B cell (primary cell): Measurements from ENCODE around the gene RAB43. TPM values are rescaled to one million over a fixed set of nuclear protein-coding genes. Genes with fewer than 3 reads are reported as not detected.

Experiments used
- ATAC-seq: fragments of 200-7000 bp; cut with Tn5 transposase; one replicate; pipeline ENCODE4 v1.10.0; 2021; ENCODE audit warnings: low read depth, mild to moderate bottlenecking, moderate number of reproducible peaks, moderate library complexity
- CTCF ChIA-PET: fragments of 350-600 bp; sonication (Branson Sonifier 250); formaldehyde crosslinking; loops from one replicate; lab custom pipeline; 2021; ENCODE audit warnings: antibody characterized with exemption, inconsistent platforms; lab: Charles Lee
- POLR2A ChIA-PET: fragments of 350-600 bp; sonication (Branson Sonifier 250); formaldehyde crosslinking; loops from one replicate; lab custom pipeline; 2021; ENCODE audit warnings: antibody characterized with exemption; lab: Charles Lee
- DNase-seq: peaks from one replicate; pipeline ENCODE4 v3.0.0; 2013
- H2AFZ ChIP-seq: 2 replicates; pipeline ENCODE4 v1.6.1; 2012; ENCODE audit warnings: mild to moderate bottlenecking, low read depth, low read length; ENCODE audit not compliant: insufficient read depth, poor library complexity, severe bottlenecking
- H3K27ac ChIP-seq, 2 donors: 1 replicate in 1 of 2; 2 replicates in 1 of 2; pipeline ENCODE4 v1.5.1; 2012 to 2013; ENCODE audit warnings: low read length in 2 of 2, mild to moderate bottlenecking in 2 of 2, moderate library complexity in 1 of 2
- H3K27me3 ChIP-seq, 4 experiments: fragments of 200-600 bp in 1 of 4; sonication (generic) in 1 of 4; replicated peaks in 1 of 4; 1 replicate in 2 of 4; 2 replicates in 2 of 4; pipeline versions ENCODE4 v1.6.1 to v1.7.0; 2013 to 2016; ENCODE audit warnings: low read length in 3 of 4, mild to moderate bottlenecking in 2 of 4, mixed read lengths in 1 of 4, moderate library complexity in 1 of 4; ENCODE audit not compliant: insufficient read depth in 4 of 4, control insufficient read depth in 3 of 4; ENCODE audit errors: control extremely low read depth in 1 of 4
- H3K36me3 ChIP-seq, 2 experiments: replicated peaks in 1 of 2; 1 replicate in 1 of 2; 2 replicates in 1 of 2; pipeline versions ENCODE4 v1.6.1 to v1.7.1; 2013; ENCODE audit warnings: low read length in 1 of 2; ENCODE audit not compliant: insufficient read depth in 2 of 2, control insufficient read depth in 1 of 2; ENCODE audit errors: control extremely low read depth in 1 of 2, extremely low read depth in 1 of 2
- H3K4me1 ChIP-seq, 2 donors: fragments of 200-600 bp in 1 of 2; sonication (generic) in 1 of 2; 1 replicate in 1 of 2; 2 replicates in 1 of 2; pipeline versions ENCODE4 v1.5.1 to v1.6.1; 2013 to 2017; ENCODE audit warnings: low read length in 2 of 2; ENCODE audit not compliant: control insufficient read depth in 2 of 2, insufficient read depth in 2 of 2
- H3K4me2 ChIP-seq: replicated peaks from 2 replicates; pipeline ENCODE3; 2012; ENCODE audit warnings: mild to moderate bottlenecking, low read depth, low read length; ENCODE audit not compliant: poor library complexity, severe bottlenecking
- H3K4me3 ChIP-seq, 5 experiments: fragments of 200-600 bp in 1 of 5; sonication (generic) in 1 of 5; 1 replicate in 3 of 5; 2 replicates in 2 of 5; pipeline versions ENCODE4 v1.5.1 to v1.7.0; 2011 to 2016; ENCODE audit warnings: low read length in 4 of 5, mild to moderate bottlenecking in 4 of 5, low read depth in 2 of 5, control low read depth in 1 of 5, moderate library complexity in 1 of 5; ENCODE audit not compliant: insufficient read depth in 1 of 5; ENCODE audit errors: control extremely low read depth in 1 of 5, extremely low read depth in 1 of 5
- H3K79me2 ChIP-seq: fragments of 200-600 bp; sonication (generic); one replicate; pipeline ENCODE4 v1.6.0; 2016; ENCODE audit warnings: low read length; ENCODE audit not compliant: control insufficient read depth, insufficient read depth
- H3K9ac ChIP-seq: fragments of 200-600 bp; sonication (generic); 2 replicates; pipeline ENCODE4 v1.6.1; 2017; ENCODE audit warnings: mild to moderate bottlenecking, low read length, moderate library complexity
- H3K9me3 ChIP-seq, 3 donors: one replicate each; pipeline versions ENCODE4 v1.6.1 to v1.7.1; 2013; ENCODE audit warnings: low read length in 2 of 3; ENCODE audit not compliant: control insufficient read depth in 2 of 3, insufficient read depth in 1 of 3; ENCODE audit errors: control extremely low read depth in 1 of 3
- H4K20me1 ChIP-seq: 2 replicates; pipeline ENCODE4 v1.6.0; 2012; ENCODE audit warnings: mild to moderate bottlenecking, low read length; ENCODE audit not compliant: insufficient read depth, control insufficient read depth, poor library complexity, severe bottlenecking
- H3K27ac Mint-ChIP-seq: one replicate; pipeline ENCODE4 v1.8.0; 2021; ENCODE audit warnings: mixed read lengths
- H3K27me3 Mint-ChIP-seq: one replicate; pipeline ENCODE4 v1.8.0; 2021; ENCODE audit warnings: mixed read lengths
- H3K4me1 Mint-ChIP-seq: one replicate; pipeline ENCODE4 v1.8.0; 2021; ENCODE audit warnings: mixed read lengths
- H3K4me3 Mint-ChIP-seq: one replicate; pipeline ENCODE4 v1.8.0; 2021; ENCODE audit warnings: mixed read lengths
- H3K9me3 Mint-ChIP-seq: one replicate; pipeline ENCODE4 v1.8.0; 2022; ENCODE audit warnings: mixed read lengths; ENCODE audit not compliant: insufficient read depth
- EZH2 ChIP-seq: IDR thresholded peaks from 2 replicates; pipeline ENCODE4 v1.6.1; 2012; ENCODE audit warnings: borderline replicate concordance, low read depth, mild to moderate bottlenecking, moderate library complexity, low read length; ENCODE audit not compliant: insufficient read depth, poor library complexity, severe bottlenecking
- WGBS: methylation state at CpG from one replicate; pipeline ENCODE4 v1.1.5; 2013; ENCODE audit warnings: missing lambda C conversion rate; ENCODE audit not compliant: insufficient coverage; 5-methylcytosine and 5-hydroxymethylcytosine counted together
- intact Hi-C: fragments of 100-400 bp; cut with micrococcal nuclease; formaldehyde crosslinking; loops from one replicate; pipeline ENCODE4 v1.10.0; 2022
- polyA plus RNA-seq: library from polyadenylated mRNA; depleted of rRNA; stranded (reverse); fragments of >200 nt; gene quantifications from 2 replicates; pipeline ENCODE4 v1.2.3, GENCODE V29; 2012
- total RNA-seq, 2 donors: library from RNA; stranded (reverse); fragments of 120-200 nt in 1 of 2; gene quantifications; 1 replicate in 1 of 2; 2 replicates in 1 of 2; pipeline versions ENCODE4 v1.2.3 to v1.2.4, GENCODE V29; 2013 to 2022
- TF ChIP-seq, protein P1 (sequence below): fragments of 200-600 bp; IDR thresholded peaks from one replicate; pipeline ENCODE4 v1.8.0; 2022; ENCODE audit warnings: antibody characterized with exemption, mild to moderate bottlenecking

RAB43 gene
- total and polyA plus RNA-seq, 2 donors (not counting 1 experiment from before 2014, with no cell fraction given), result 7.6 to 14.3 TPM

DNA sequence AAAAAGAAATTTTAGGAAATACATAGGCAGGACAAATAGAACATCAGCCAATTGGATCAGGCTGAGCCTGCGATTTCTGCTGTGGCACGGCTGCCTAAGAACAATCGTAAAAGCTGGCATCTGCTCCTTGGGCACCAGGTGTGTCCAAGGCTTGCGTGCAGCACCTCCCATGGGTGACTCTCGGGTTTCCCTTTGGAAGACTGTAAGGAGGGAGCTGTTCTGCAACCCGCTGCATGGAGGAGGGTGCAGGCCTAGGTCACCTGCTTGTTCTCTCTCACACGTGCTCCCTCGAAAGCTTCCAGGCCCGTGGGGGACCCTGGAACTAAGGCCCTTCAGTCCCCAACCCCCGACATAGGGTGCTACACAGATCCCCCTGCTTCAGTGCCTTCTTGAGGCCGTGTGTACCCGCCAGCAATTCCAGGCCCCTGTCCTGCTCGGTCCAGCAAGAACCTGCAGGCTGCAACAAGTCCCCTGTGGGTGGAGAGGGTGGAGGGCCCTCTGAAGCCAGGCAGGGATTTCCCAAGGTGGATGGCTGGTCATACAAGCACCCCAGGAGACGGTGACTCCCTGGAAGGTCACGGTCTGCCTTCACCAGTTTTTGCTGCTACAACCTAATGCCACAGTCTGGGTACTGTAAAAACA lies 57.6 kb downstream of the RAB43 start:
- POLR2A ChIA-PET, result interaction anchor here (0.6 kb wide), 1 partner anchor 13 kb away, joined by 3 read pairs; no protein-coding TSS in a partner anchor
- H3K27me3 Mint-ChIP-seq, result peaks cover 31% of the 10 kb centered on the region
- peaks cover 3% of the 10 kb centered on the region for H3K4me1 Mint-ChIP-seq
- Histone ChIP-seq H3K9ac (no peak overlapping the region), H3K4me1 (peaks cover 3 to 11% of the 10 kb centered on the region in 2 donors), H3K27me3 (peaks cover 0 to 36% (median 7%) of the 10 kb centered on the region in 4 experiments), H3K9me3 (peaks cover 0 to 4% (median 0%) of the 10 kb centered on the region in 3 donors), H3K27ac (no peak overlapping the region), H3K4me2 (no peak overlapping the region), H4K20me1 (no peaks in the 10 kb centered on the region), H3K79me2 (no peaks in the 10 kb centered on the region), H2AFZ (no peak overlapping the region), H3K4me3 (no peak overlapping the region), H3K36me3 (no peaks in the 10 kb centered on the region)
- ATAC-seq (no peak), DNase-seq (no peak)
- TF ChIP-seq, protein P1, sequence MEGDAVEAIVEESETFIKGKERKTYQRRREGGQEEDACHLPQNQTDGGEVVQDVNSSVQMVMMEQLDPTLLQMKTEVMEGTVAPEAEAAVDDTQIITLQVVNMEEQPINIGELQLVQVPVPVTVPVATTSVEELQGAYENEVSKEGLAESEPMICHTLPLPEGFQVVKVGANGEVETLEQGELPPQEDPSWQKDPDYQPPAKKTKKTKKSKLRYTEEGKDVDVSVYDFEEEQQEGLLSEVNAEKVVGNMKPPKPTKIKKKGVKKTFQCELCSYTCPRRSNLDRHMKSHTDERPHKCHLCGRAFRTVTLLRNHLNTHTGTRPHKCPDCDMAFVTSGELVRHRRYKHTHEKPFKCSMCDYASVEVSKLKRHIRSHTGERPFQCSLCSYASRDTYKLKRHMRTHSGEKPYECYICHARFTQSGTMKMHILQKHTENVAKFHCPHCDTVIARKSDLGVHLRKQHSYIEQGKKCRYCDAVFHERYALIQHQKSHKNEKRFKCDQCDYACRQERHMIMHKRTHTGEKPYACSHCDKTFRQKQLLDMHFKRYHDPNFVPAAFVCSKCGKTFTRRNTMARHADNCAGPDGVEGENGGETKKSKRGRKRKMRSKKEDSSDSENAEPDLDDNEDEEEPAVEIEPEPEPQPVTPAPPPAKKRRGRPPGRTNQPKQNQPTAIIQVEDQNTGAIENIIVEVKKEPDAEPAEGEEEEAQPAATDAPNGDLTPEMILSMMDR, result no peak
- no peak for TF ChIP-seq EZH2
- CTCF ChIA-PET, result interaction anchor here (0.7 to 2.0 kb wide), 2 partner anchors 12 to 41 kb away, joined by 4 to 6 read pairs; no protein-coding TSS in a partner anchor
- 94% methylated on average over 14 of the region's 15 CpGs for WGBS
- H3K9me3 Mint-ChIP-seq, result no peaks in the 10 kb centered on the region
- no peak overlapping the region for H3K27ac Mint-ChIP-seq
- intact Hi-C loops, result no loop called here
- H3K4me3 Mint-ChIP-seq, result no peak overlapping the region

DNA sequence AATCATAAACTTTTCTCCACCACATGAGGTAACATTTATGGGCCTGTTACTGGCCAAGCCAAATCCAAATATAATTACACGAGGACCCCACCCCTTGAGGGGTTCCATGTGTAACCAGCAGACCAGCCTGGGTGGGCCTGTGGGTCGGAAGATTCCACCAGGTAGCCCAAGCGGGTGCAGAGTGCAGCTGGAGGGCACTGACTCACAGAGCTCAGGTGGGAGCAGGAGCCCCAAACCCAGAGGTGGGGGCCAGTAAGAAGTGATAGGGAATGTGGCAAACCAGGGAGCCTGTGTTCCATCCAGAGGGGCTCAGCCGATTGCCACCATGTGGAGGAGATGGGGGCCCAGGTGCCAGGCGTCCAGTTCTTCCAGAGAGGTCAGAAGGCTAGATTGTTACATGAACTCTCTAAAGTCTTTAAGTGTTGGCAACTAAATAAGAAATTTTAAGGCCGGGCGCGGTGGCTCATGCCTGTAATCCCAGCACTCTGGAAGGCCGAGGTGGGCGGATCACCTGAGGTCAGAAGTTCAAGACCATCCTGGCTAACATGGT lies 58.4 kb downstream of the RAB43 start:
- peaks cover 8% of the 10 kb centered on the region for H3K4me1 Mint-ChIP-seq
- H3K9me3 Mint-ChIP-seq, result no peaks in the 10 kb centered on the region
- DNase-seq (no peak), ATAC-seq (no peak)
- no peak overlapping the region for H3K4me3 Mint-ChIP-seq
- Histone ChIP-seq H3K27ac (no peak overlapping the region), H4K20me1 (no peaks in the 10 kb centered on the region), H3K79me2 (no peaks in the 10 kb centered on the region), H3K9ac (no peak overlapping the region), H3K27me3 (peaks cover 0 to 39% (median 7%) of the 10 kb centered on the region in 4 experiments), H3K4me3 (no peak overlapping the region), H3K9me3 (peaks cover 0 to 4% (median 0%) of the 10 kb centered on the region in 3 donors), H3K4me1 (peaks cover 3 to 17% of the 10 kb centered on the region in 2 donors), H3K36me3 (no peaks in the 10 kb centered on the region), H3K4me2 (no peak overlapping the region), H2AFZ (no peak overlapping the region)
- ChIA-PET CTCF (interaction anchor here (0.7 to 2.0 kb wide), 2 partner anchors 11 to 42 kb away, joined by 4 to 6 read pairs; no protein-coding TSS in a partner anchor), POLR2A (interaction anchor here (0.6 kb wide), 1 partner anchor 12 kb away, joined by 3 read pairs; no protein-coding TSS in a partner anchor)
- H3K27ac Mint-ChIP-seq, result no peak overlapping the region
- intact Hi-C loops, result no loop called here
- TF ChIP-seq, protein P1, result no peak
- no peak for TF ChIP-seq EZH2
- peaks cover 31% of the 10 kb centered on the region for H3K27me3 Mint-ChIP-seq
- WGBS, result 89% methylated on average over 5 of the region's 10 CpGs
